Muscle of arm (tissue), 12 donors: ENCODE measurements around the gene PLPPR3. TPM values are rescaled to one million over a fixed set of nuclear protein-coding genes. Genes with fewer than 3 reads are reported as not detected.

ENCODE experiments used
- DNase-seq: peaks from one replicate; pipeline ENCODE4 v3.0.0-alpha.2; 2013
- polyA plus RNA-seq, 12 donors: library from polyadenylated mRNA; unstranded; fragments of 120-200 nt; gene quantifications; one replicate each; pipeline ENCODE4 v1.2.1, GENCODE V29; 2013; ENCODE audit not compliant: insufficient read length in 12 of 12

PLPPR3 gene
- polyA plus RNA-seq, 12 donors = 0.12 to 2.7 (median 0.46) TPM; not detected in 2

- DNase-seq = no peak
Observed at GRCh38 chr19:772730-773436, 48.9 kb downstream of the PLPPR3 start.

GRCh38 chr19:772063-772462 lies 49.7 kb downstream of the PLPPR3 start:
- no peak for DNase-seq

- no peak for DNase-seq
Observed at GRCh38 chr19:771332-771785, 50.4 kb downstream of the PLPPR3 start.

- no peak for DNase-seq
Observed at GRCh38 chr19:769616-770015, 52.1 kb downstream of the PLPPR3 start.

GRCh38 chr19:768424-768823 lies 53.3 kb downstream of the PLPPR3 start:
- DNase-seq = no peak

GRCh38 chr19:765179-765738 lies 56.5 kb downstream of the PLPPR3 start:
- no peak for DNase-seq

GRCh38 chr19:764301-764700 lies 57.5 kb downstream of the PLPPR3 start:
- DNase-seq = no peak

GRCh38 chr19:763869-764268 lies 57.9 kb downstream of the PLPPR3 start:
- DNase-seq = no peak

- DNase-seq = no peak
Observed at GRCh38 chr19:763181-763580, 58.6 kb downstream of the PLPPR3 start.

Other genes starting within 250 kb of the PLPPR3 start
- 100 to 1,000 TPM in 11 of 12 donors, not detected in 1; 109 to 224 (median 171) TPM for gene BSG, start 249.4 kb downstream of the PLPPR3 start, polyA plus RNA-seq
- under 1 TPM in 10 of 12 donors, not detected in 2; 0.13 to 0.61 (median 0.31) TPM for gene HCN2, start 232.1 kb downstream of the PLPPR3 start, polyA plus RNA-seq
- gene POLRMT, start 188.4 kb downstream of the PLPPR3 start, polyA plus RNA-seq = 10 to 100 TPM in 11 of 12 donors, not detected in 1; 23.7 to 58.0 (median 29.2) TPM
- gene FGF22, start 182.1 kb downstream of the PLPPR3 start, polyA plus RNA-seq = under 1 TPM in 4 of 12 donors, not detected in 8; 0.09 to 0.21 (median 0.16) TPM
- gene RNF126, start 158.7 kb downstream of the PLPPR3 start, polyA plus RNA-seq = 10 to 100 TPM in 11 of 12 donors, not detected in 1; 17.8 to 52.8 (median 19.0) TPM
- gene FSTL3, start 145.6 kb downstream of the PLPPR3 start, polyA plus RNA-seq = 10 to 100 TPM in 11 of 12 donors, not detected in 1; 11.0 to 25.9 (median 12.2) TPM
- 1 to 10 TPM in 1 of 12 donors, under 1 TPM in 5, not detected in 6; 0.15 to 1.2 (median 0.19) TPM for gene PRSS57, start 126.5 kb downstream of the PLPPR3 start, polyA plus RNA-seq
- 10 to 100 TPM in 11 of 12 donors, not detected in 1; 17.2 to 80.5 (median 33.1) TPM for gene PALM, start 113.0 kb downstream of the PLPPR3 start, polyA plus RNA-seq
- 10 to 100 TPM in 1 of 12 donors, under 1 TPM in 9, not detected in 2; 0.07 to 36.0 (median 0.12) TPM for gene MISP, start 70.8 kb downstream of the PLPPR3 start, polyA plus RNA-seq
- gene PTBP1, start 24.5 kb downstream of the PLPPR3 start, polyA plus RNA-seq = 100 to 1,000 TPM in 11 of 12 donors, not detected in 1; 116 to 245 (median 136) TPM
- 1 to 10 TPM in 5 of 12 donors, under 1 TPM in 5, not detected in 2; 0.42 to 8.7 (median 0.90) TPM for gene AZU1, start 5.9 kb upstream of the PLPPR3 start, polyA plus RNA-seq
- 10 to 100 TPM in 1 of 12 donors, 1 to 10 TPM in 7, under 1 TPM in 2, not detected in 2; 0.66 to 12.0 (median 1.3) TPM for gene PRTN3, start 19.0 kb upstream of the PLPPR3 start, polyA plus RNA-seq
- 1 to 10 TPM in 2 of 12 donors, under 1 TPM in 5, not detected in 5; 0.21 to 1.2 (median 0.33) TPM for gene ELANE, start 30.3 kb upstream of the PLPPR3 start, polyA plus RNA-seq
- 10 to 100 TPM in 1 of 12 donors, 1 to 10 TPM in 9, under 1 TPM in 1, not detected in 1; 0.98 to 20.8 (median 1.6) TPM for gene CFD, start 37.7 kb upstream of the PLPPR3 start, polyA plus RNA-seq
- gene MED16, start 71.2 kb upstream of the PLPPR3 start, polyA plus RNA-seq = 1,000 to 10,000 TPM in 1 of 12 donors, 10 to 100 TPM in 11; 26.2 to 1,072 (median 32.9) TPM
- not detected for gene RNU6-9, start 71.5 kb upstream of the PLPPR3 start, polyA plus RNA-seq
- gene R3HDM4, start 91.3 kb upstream of the PLPPR3 start, polyA plus RNA-seq = 10 to 100 TPM in 11 of 12 donors, not detected in 1; 21.0 to 60.9 (median 27.3) TPM
- not detected for gene KISS1R, start 95.4 kb upstream of the PLPPR3 start, polyA plus RNA-seq
- 100 to 1,000 TPM in 1 of 12 donors, 10 to 100 TPM in 6, 1 to 10 TPM in 5; 7.5 to 100 (median 10.3) TPM for gene ARID3A, start 104.1 kb upstream of the PLPPR3 start, polyA plus RNA-seq
- gene WDR18, start 162.4 kb upstream of the PLPPR3 start, polyA plus RNA-seq = 10 to 100 TPM in 11 of 12 donors, not detected in 1; 18.9 to 38.0 (median 20.3) TPM
- under 1 TPM in 10 of 12 donors, not detected in 2; 0.05 to 0.25 (median 0.14) TPM for gene GRIN3B, start 178.5 kb upstream of the PLPPR3 start, polyA plus RNA-seq
- gene TMEM259, start 199.2 kb upstream of the PLPPR3 start, polyA plus RNA-seq = 100 to 1,000 TPM in 2 of 12 donors, 10 to 100 TPM in 9, not detected in 1; 56.1 to 123 (median 70.5) TPM
- gene RNU6-2, start 199.6 kb upstream of the PLPPR3 start, polyA plus RNA-seq = not detected
- gene CNN2, start 204.7 kb upstream of the PLPPR3 start, polyA plus RNA-seq = 10 to 100 TPM in 11 of 12 donors, not detected in 1; 36.3 to 89.8 (median 46.7) TPM
- gene ABCA7, start 218.2 kb upstream of the PLPPR3 start, polyA plus RNA-seq = 10 to 100 TPM in 9 of 12 donors, 1 to 10 TPM in 2, not detected in 1; 7.1 to 23.7 (median 18.2) TPM
- 10 to 100 TPM in 3 of 12 donors, 1 to 10 TPM in 8, not detected in 1; 6.0 to 26.0 (median 8.1) TPM for gene ARHGAP45, start 245.2 kb upstream of the PLPPR3 start, polyA plus RNA-seq